CD14-positive monocyte (primary cell): Measurements from ENCODE around the gene MYL10. TPM values are rescaled to one million over a fixed set of nuclear protein-coding genes. Genes with fewer than 3 reads are reported as not detected.

Experiments used
- DNase-seq, 3 donors: peaks; one replicate each; pipeline ENCODE4 v3.0.0-alpha.2; 2011 to 2022
- H2AFZ ChIP-seq: 2 replicates; pipeline ENCODE4 v1.6.0; 2012; ENCODE audit warnings: mild to moderate bottlenecking, low read depth, low read length, inconsistent platforms; ENCODE audit not compliant: insufficient read depth, poor library complexity, severe bottlenecking
- H3K27ac ChIP-seq, 2 donors: 1 replicate in 1 of 2; 2 replicates in 1 of 2; pipeline ENCODE4 v1.5.1; 2012 to 2013; ENCODE audit warnings: low read length in 2 of 2, control low read depth in 1 of 2, inconsistent platforms in 1 of 2, low read depth in 1 of 2, mild to moderate bottlenecking in 1 of 2
- H3K27me3 ChIP-seq, 2 donors: one replicate each; pipeline versions ENCODE4 v1.6.0 to v1.6.1; 2011 to 2013; ENCODE audit warnings: low read length in 2 of 2; ENCODE audit not compliant: control insufficient read depth in 2 of 2, insufficient read depth in 2 of 2
- H3K36me3 ChIP-seq, 2 donors: replicated peaks in 1 of 2; 1 replicate in 1 of 2; 2 replicates in 1 of 2; pipeline versions ENCODE4 v1.5.1 to v1.6.1; 2012 to 2013; ENCODE audit warnings: low read length in 2 of 2, control low read depth in 1 of 2, inconsistent platforms in 1 of 2, mild to moderate bottlenecking in 1 of 2; ENCODE audit not compliant: insufficient read depth in 2 of 2, control insufficient read depth in 1 of 2
- H3K4me1 ChIP-seq, 2 donors: 1 replicate in 1 of 2; 2 replicates in 1 of 2; pipeline versions ENCODE4 v1.5.1 to v1.6.1; 2012 to 2013; ENCODE audit warnings: low read length in 2 of 2, control low read depth in 1 of 2, inconsistent platforms in 1 of 2, mild to moderate bottlenecking in 1 of 2, moderate library complexity in 1 of 2; ENCODE audit not compliant: insufficient read depth in 2 of 2, control insufficient read depth in 1 of 2
- H3K4me2 ChIP-seq: replicated peaks from 2 replicates; pipeline ENCODE3; 2012; ENCODE audit warnings: low read length, moderate library complexity, mild to moderate bottlenecking; ENCODE audit not compliant: poor library complexity, severe bottlenecking; ENCODE audit errors: extremely low read depth
- H3K4me3 ChIP-seq, 3 experiments: fragments of 200-600 bp in 1 of 3; sonication (generic) in 1 of 3; replicated peaks in 1 of 3; 1 replicate in 2 of 3; 2 replicates in 1 of 3; pipeline ENCODE4 v1.5.1; 2011 to 2013; ENCODE audit warnings: low read length in 3 of 3, mild to moderate bottlenecking in 3 of 3, control low read depth in 2 of 3, low read depth in 2 of 3, inconsistent platforms in 1 of 3, moderate library complexity in 1 of 3
- H3K79me2 ChIP-seq: 2 replicates; pipeline ENCODE4 v1.6.0; 2012; ENCODE audit warnings: mild to moderate bottlenecking, control low read depth, inconsistent platforms, low read length, moderate library complexity; ENCODE audit not compliant: insufficient read depth
- H3K9ac ChIP-seq: 2 replicates; pipeline ENCODE4 v1.6.0; 2017; ENCODE audit warnings: low read length, mild to moderate bottlenecking; ENCODE audit not compliant: insufficient read depth, poor library complexity, severe bottlenecking
- H3K9me3 ChIP-seq, 2 donors: replicated peaks in 1 of 2; 1 replicate in 1 of 2; 2 replicates in 1 of 2; pipeline versions ENCODE4 v1.5.1 to v1.6.1; 2012 to 2013; ENCODE audit warnings: low read length in 2 of 2, control low read depth in 1 of 2; ENCODE audit not compliant: control insufficient read depth in 1 of 2, insufficient read depth in 1 of 2
- H4K20me1 ChIP-seq: 2 replicates; pipeline ENCODE4 v1.6.0; 2012; ENCODE audit warnings: mild to moderate bottlenecking, low read length, control low read depth, moderate library complexity; ENCODE audit not compliant: insufficient read depth
- H3K27ac Mint-ChIP-seq, 7 donors: one replicate each; pipeline ENCODE4 v1.8.0; 2020; ENCODE audit warnings: mild to moderate bottlenecking in 7 of 7, mixed read lengths in 7 of 7, moderate library complexity in 6 of 7, inconsistent platforms in 2 of 7
- H3K27me3 Mint-ChIP-seq, 3 donors: one replicate each; pipeline ENCODE4 v1.8.0; 2021 to 2022; ENCODE audit warnings: low read depth in 3 of 3, mild to moderate bottlenecking in 3 of 3, mixed read lengths in 3 of 3, moderate library complexity in 3 of 3, inconsistent platforms in 1 of 3
- H3K36me3 Mint-ChIP-seq, 2 donors: one replicate each; pipeline ENCODE4 v1.8.0; 2020; ENCODE audit warnings: mixed read lengths in 2 of 2, inconsistent platforms in 1 of 2, mild to moderate bottlenecking in 1 of 2
- H3K4me1 Mint-ChIP-seq: one replicate; pipeline ENCODE4 v1.8.0; 2020; ENCODE audit warnings: mild to moderate bottlenecking, mixed read lengths
- H3K4me3 Mint-ChIP-seq, 2 donors: one replicate each; pipeline ENCODE4 v1.8.0; 2020; ENCODE audit warnings: mild to moderate bottlenecking in 2 of 2, mixed read lengths in 2 of 2, moderate library complexity in 1 of 2
- H3K9me3 Mint-ChIP-seq, 7 donors: one replicate each; pipeline ENCODE4 v1.8.0; 2020 to 2022; ENCODE audit warnings: mixed read lengths in 7 of 7, mild to moderate bottlenecking in 6 of 7, moderate library complexity in 6 of 7, inconsistent platforms in 2 of 7
- WGBS: methylation state at CpG from one replicate; pipeline ENCODE4 v1.1.5; 2013; ENCODE audit warnings: missing lambda C conversion rate; ENCODE audit not compliant: insufficient coverage; 5-methylcytosine and 5-hydroxymethylcytosine counted together
- intact Hi-C, 2 donors: fragments of 100-400 bp; cut with micrococcal nuclease; formaldehyde crosslinking; loops; one replicate each; pipeline versions ENCODE4 v1.15.0 to v1.15.1; 2023
- polyA plus RNA-seq, 3 donors: library from polyadenylated mRNA; depleted of rRNA in 1 of 3; unstranded in 2 of 3; stranded (reverse) in 1 of 3; fragments of 300-500 nt in 2 of 3; fragments of >200 nt in 1 of 3; fragmentation: Illumina TruSeq in 2 of 3; gene quantifications; 1 replicate in 2 of 3; 2 replicates in 1 of 3; pipeline ENCODE4 v1.2.3, GENCODE V29; 2012 to 2021
- TF ChIP-seq, protein P1 (sequence below): fragments of 200-600 bp; IDR thresholded peaks from one replicate; pipeline ENCODE4 v1.8.0; 2022; ENCODE audit warnings: antibody characterized with exemption, mild to moderate bottlenecking

MYL10 gene
- polyA plus RNA-seq, 3 donors = not detected

DNA sequence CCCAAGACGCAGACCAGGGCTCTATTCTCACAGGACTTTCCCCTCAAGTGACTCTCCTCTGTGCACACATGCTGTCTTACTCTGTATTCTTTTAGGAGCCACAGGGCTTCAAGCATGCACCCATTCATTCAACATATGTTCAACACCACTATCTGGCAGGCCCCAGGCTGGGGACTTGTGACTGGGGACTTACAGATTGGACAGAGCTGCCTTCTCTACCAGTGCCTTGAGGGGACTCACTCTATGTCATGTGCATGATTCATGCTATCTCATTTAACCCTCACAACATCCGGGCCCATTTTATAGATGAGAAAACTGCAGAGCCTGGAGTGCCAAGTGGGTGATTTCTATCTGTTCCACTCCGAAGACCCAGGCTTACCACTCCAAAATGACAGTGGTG lies 34.3 kb downstream of the MYL10 start:
- Histone ChIP-seq H3K9me3 (no peaks in the 10 kb centered on the region), H3K4me3 (no peak overlapping the region), H3K79me2 (no peaks in the 10 kb centered on the region), H2AFZ (no peak overlapping the region), H3K4me1 (no peaks in the 10 kb centered on the region), H3K36me3 (no peaks in the 10 kb centered on the region), H4K20me1 (no peaks in the 10 kb centered on the region), H3K27ac (no peak overlapping the region), H3K27me3 (no peaks in the 10 kb centered on the region), H3K4me2 (no peak overlapping the region), H3K9ac (no peak overlapping the region)
- intact Hi-C loops = no loop called here
- Mint-ChIP-seq H3K4me3 (no peak overlapping the region), H3K27me3 (peaks cover 0 to 2% (median 0%) of the 10 kb centered on the region in 3 donors), H3K36me3 (no peaks in the 10 kb centered on the region), H3K4me1 (no peaks in the 10 kb centered on the region), H3K9me3 (no peaks in the 10 kb centered on the region), H3K27ac (no peak overlapping the region)
- WGBS = 94% methylated on average over 1 of the region's 3 CpGs
- DNase-seq = no peak
- TF ChIP-seq, protein P1, sequence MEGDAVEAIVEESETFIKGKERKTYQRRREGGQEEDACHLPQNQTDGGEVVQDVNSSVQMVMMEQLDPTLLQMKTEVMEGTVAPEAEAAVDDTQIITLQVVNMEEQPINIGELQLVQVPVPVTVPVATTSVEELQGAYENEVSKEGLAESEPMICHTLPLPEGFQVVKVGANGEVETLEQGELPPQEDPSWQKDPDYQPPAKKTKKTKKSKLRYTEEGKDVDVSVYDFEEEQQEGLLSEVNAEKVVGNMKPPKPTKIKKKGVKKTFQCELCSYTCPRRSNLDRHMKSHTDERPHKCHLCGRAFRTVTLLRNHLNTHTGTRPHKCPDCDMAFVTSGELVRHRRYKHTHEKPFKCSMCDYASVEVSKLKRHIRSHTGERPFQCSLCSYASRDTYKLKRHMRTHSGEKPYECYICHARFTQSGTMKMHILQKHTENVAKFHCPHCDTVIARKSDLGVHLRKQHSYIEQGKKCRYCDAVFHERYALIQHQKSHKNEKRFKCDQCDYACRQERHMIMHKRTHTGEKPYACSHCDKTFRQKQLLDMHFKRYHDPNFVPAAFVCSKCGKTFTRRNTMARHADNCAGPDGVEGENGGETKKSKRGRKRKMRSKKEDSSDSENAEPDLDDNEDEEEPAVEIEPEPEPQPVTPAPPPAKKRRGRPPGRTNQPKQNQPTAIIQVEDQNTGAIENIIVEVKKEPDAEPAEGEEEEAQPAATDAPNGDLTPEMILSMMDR = no peak

DNA sequence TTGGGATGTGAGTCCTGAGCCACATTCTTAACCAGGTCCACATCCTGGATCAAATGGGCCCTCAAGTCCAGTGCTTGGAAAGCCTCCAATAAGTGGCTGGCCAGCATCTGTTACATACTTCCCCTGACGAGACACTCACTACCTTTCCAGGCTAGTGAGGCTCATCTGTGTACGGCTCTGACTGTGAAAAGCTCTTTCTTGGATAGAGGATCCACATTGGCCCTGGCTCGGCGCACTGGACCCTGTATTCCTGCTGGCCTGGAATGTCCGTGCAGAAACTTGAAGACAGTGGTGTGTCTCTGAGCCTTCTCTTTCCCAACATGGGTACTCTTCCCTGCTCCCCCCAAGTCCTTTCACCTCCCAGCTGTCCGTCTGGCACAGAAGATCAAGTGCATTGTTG lies 35.5 kb downstream of the MYL10 start:
- Histone ChIP-seq H3K79me2 (no peaks in the 10 kb centered on the region), H3K4me3 (no peak overlapping the region), H3K36me3 (no peaks in the 10 kb centered on the region), H3K9ac (no peak overlapping the region), H3K27me3 (no peaks in the 10 kb centered on the region), H3K4me2 (no peak overlapping the region), H4K20me1 (no peaks in the 10 kb centered on the region), H3K9me3 (no peaks in the 10 kb centered on the region), H3K4me1 (no peaks in the 10 kb centered on the region), H3K27ac (no peak overlapping the region), H2AFZ (no peak overlapping the region)
- no peak overlapping the region for H3K4me3 Mint-ChIP-seq
- H3K27me3 Mint-ChIP-seq = peaks cover 0 to 2% (median 0%) of the 10 kb centered on the region in 3 donors
- DNase-seq = no peak
- H3K36me3 Mint-ChIP-seq = no peaks in the 10 kb centered on the region
- 93% methylated on average over 5 of the region's 6 CpGs for WGBS
- intact Hi-C loops = no loop called here
- H3K4me1 Mint-ChIP-seq = no peaks in the 10 kb centered on the region
- H3K9me3 Mint-ChIP-seq = no peaks in the 10 kb centered on the region
- TF ChIP-seq, protein P1 = no peak
- no peak overlapping the region for H3K27ac Mint-ChIP-seq
